GM21381 (cell line): Measurements from ENCODE around the gene MBD4.
"Not testable (repeated sequence)": the region's sequence is repeated elsewhere in the genome, so short reads cannot be mapped to it uniquely, and the experiment has no call there.

Experiments used
- ATAC-seq: cut with Tn5 transposase; IDR thresholded peaks from one replicate; pipeline ENCODE4 v1.9.1; 2021; ENCODE audit warnings: mild to moderate bottlenecking, moderate library complexity; ENCODE audit not compliant: unreplicated experiment

The MBD4 gene

DNA sequence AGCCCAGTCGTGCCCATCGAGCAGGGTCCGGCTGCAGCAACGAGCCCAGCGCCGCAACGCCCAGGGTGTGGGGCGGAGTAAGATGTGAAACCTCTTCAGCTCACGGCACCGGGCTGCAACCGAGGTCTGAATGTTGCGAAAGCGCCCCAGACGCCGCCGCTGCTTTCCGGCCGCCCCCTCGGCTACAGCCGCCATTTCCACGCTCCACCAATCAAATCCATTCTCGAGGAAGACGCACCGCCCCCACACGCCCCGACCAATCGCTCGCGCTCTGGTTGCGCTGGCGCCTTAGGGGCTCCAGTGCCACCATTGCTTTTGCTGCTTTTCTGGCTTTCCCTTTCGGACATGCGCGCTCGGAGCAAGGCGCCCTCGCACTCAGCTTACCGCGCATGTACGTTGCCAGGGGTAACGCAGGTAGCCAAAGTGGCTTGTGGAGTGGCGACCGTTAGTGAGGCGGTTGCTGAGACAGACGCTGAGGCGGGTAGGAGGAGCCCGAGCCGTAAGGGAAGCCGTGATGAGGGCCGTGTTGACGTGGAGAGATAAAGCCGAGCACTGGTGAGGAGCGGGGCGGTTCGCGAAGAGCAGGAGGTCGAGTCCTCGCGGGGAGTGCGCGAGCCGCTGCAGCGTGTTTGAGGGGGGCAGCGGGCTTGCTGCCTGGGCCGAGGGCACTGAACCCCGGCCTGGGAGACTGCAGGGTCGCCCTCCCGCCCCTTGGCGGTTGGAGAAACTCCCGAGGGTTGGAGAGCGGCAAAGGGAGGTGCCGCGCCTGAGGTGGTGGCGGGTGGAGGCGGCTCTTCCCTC lies at the start of gene MBD4, which contains the start of gene IFT122:
Gene MBD4 (minus strand): TSS at position 132 of the 801 bp plus-strand sequence. CDS start 115 bp downstream, at position 17.
Gene IFT122 (plus strand): TSS at position 408 of the 801 bp plus-strand sequence. CDS start 107 bp downstream, at position 515.
- ATAC-seq: peak; percentile 85

DNA sequence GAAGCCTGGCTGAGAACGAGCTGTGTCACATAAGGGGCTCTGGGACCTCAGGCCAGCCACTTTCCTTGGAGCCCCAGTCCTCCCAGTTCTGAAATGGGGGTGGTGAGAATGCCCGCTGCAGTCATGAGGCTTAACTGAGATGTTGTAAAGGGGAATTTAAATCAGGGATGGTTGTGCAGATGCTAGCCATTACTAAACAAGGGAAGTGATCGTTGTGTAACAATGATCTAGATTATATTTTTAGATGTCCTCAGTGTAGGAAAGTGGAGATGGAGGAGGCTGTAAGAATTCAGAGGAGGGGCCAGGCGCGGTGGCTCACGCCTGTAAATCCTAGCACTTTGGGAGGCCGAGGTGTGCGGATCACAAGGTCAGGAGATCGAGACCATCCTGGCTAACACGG lies 49.5 kb upstream of the MBD4 start:
- not testable (repeated sequence) for ATAC-seq

DNA sequence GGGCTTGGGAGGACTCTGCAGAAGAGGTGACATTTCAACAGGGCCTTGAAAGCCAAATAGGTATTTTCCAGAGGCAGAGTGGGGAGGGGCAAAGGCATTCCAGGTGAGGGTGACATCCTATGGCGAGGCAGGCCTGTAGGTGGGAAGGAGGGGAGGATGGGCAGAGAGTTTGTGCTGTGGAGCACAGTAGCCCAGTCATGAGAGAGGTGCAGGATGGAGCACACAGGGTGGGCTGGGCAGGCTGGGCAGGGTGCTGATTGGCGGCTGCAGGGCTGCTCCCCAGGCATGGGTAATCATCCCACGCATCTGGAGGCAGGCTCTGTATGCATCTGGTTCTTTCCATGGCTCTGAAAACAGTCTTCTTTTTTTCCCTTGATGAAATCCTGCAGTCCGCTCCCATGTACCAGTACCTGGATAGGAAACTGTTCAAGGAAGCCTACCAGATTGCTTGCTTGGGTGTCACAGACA lies 48.2 kb upstream of the MBD4 start:
- not testable (repeated sequence) for ATAC-seq

DNA sequence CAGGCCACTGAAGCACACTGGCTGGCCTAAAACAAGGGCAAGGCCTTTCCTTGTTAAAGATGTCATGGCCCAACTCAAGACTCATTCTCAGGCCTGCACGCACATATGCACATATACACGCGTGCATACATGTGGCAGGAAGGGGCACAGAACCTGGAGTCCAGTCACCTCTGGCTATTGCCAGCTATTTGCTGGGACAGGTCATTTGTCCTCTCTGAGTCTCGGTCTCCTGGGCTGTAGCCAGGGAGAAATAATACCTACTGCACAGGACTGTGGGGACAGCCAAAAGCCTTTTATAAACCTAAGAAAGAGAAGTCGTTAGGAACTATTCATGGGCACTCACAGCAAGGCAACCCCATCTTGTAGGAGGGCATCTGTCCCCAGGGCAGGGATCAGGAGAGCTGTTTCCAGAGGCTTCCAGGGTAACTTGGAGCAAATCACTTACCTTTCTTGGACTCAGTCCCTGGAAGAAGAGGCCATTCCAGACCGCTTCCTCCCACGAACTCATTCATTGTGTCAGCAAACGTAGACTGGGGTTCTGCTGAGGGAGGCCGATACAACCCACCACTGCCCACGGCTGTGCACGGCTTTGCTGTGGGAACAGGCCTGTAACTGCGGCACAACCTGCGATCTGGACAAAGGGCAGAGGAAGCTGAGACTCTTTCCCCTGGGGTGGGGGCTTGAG lies 47.6 kb upstream of the MBD4 start:
- no peak for ATAC-seq

DNA sequence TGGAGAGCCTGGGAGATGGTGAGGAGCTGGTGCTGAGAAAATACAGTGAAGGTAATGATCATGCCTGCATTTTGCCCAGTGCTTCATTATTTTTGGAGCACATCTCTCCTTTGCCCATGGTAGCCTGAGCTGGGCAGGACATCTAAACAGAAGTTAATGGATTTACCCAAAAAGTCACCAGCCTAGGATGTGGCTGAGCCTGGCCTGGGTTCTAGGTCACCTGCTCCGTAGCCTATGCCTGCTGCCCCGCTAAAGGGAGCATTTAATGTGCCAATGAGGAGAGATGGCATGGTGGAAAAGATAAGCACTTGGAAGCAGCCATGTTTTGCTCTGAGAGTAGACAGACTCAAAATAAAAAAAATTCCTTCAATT lies 46.9 kb upstream of the MBD4 start:
- ATAC-seq: no peak

DNA sequence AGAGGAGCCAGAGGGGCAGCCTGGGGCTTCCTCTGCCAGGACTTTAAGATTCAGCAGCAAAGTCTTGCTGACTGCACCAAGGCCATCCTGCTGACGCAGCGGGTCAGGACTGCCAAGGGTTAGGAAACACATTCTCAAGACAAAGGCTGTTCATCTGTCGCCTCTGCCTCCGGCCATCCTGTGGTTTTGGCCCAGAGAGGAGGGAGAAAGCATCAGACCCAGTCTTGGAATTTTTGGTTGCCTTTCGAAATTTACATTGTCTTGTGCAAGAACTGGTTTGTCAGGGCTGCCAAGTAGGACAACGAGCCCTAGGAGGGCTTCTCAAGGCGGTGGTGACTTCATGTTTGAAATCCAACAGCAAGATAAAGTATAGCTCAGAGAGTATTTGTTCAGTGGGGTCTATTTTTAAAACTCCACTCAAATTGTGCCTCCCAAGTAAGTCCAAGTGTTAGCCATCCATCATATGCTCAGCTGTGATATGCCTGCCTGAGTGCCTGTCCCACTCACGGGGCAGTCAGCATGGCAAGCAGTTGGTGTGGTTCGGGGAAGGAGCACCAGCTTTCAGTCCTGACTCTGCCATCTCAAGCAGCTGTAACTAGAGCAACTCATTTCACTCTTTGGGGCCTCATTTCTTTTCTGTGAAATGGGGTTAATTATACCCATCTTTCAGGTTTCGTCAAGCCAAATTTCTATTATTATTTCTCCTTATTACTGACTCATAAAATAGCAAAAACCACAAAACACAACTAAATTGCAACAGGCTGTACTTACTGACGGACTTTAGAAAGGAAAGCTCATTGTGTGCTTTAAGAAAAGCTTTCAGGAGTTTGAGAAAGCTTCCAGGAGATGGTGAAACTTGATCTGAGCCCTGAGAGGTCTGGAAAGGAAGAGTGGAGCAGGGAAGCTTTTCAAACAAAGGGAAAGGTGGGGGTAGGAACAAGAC lies 46.2 kb upstream of the MBD4 start:
- no peak for ATAC-seq

DNA sequence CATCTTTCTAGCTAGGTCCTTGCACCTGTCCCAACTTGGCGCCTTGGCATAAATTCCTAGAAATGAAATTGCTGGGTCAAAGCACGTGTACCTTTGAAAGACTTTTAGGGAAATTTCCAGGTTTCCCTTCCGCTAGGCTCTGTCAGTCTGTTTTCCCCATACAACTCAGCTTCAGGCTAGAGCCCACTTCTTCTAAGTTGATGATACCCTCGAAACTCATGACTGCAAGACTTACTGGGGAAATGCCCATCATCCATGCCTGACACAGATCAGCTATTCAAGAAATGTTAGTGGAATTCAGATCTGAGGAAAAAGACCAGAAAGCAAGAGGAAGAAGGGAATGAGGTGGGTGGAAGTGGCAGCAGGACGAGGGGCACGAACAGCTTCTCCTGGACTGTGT lies 45.4 kb upstream of the MBD4 start:
- not testable (repeated sequence) for ATAC-seq

DNA sequence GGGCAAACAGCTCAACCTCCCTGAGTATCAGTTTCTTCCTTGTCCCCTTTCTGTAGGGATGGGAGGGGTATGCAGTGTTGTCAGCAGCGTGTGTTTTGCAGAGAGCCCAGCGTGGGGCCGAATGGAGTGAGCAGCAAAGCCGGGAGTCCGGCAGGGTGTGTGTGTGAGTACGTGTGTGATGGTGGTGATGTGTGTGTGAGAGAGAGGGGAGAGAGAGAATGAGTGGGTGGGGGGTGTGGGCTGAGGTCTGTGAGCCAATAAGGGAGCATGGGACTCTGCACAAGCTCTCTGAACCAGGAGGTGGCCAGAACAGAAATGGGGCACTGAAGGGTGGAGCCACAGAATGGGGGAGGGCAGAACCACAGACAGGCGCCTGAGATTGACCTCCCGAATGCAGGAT lies 44.1 kb upstream of the MBD4 start:
- no peak for ATAC-seq

DNA sequence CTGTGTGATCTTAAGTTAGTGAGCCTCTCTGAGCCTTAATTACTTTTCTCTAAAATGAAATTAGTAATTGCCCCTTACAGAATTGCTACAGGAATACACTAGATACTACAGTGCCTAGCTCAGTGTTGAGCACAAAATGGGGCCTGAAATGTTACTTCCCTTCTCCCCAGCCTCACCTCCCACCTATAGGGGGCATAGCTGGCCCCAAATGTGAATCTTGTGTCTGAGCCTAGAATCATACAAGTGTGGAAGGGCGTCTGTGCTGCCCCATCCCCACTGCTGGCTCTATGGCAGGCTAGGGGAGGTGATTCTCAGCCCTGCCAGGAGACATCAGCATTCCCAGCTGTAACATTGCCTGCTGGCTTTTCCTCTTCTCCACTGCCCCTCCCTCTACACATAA lies 43.0 kb upstream of the MBD4 start:
- no peak for ATAC-seq

DNA sequence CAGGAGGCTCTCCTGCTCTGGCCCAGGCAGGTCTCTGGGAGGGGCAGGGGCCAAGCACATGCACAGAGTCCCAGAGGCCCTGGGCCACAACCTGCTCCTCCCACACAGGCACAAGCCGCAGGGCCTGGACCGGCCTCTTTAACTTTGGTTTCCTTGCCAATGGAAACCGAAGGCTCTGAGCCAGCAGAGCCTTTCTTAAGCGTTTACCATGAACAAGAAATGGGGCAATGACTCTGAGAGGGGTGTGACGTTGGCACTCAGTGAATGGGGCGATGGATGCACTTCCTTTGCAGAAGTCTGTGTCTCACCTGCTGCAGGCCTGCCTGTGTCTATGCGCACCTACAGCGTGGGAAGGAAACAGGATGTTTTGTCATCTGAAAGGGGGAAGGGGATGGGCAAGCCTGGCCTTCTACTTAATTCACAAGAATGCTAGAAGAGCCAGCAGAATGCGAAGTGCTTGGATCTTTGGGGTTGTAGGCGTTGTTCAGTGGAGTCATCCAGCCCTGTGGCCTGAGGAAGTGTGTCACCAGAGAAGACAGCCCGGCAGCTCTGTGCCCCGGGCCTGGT lies 42.1 kb upstream of the MBD4 start:
- no peak for ATAC-seq

DNA sequence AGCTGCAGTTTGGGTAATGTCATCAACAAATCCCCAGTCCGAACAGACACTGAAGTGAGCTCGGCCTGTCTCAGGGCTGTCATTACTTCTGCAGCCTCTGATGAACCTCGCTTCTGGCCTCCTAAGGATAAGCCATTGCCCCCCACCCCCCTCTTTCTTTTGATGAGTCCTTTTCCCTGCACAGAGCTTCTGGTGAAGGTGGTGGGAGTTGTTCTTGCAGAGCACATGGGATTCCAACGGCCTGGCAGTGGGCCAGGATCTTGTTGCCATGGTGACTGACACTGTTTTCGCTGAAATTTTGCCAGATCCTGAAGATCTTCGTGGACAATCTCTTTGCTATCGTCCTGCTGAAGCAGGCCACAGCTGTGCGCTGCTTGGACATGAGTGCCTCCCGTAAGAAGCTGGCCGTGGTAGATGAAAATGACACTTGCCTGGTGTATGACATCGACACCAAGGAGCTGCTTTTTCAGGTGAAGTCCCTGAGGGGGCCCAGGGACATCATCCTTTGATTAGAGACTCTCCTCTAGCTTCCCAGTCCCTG lies 41.5 kb upstream of the MBD4 start:
- not testable (repeated sequence) for ATAC-seq

DNA sequence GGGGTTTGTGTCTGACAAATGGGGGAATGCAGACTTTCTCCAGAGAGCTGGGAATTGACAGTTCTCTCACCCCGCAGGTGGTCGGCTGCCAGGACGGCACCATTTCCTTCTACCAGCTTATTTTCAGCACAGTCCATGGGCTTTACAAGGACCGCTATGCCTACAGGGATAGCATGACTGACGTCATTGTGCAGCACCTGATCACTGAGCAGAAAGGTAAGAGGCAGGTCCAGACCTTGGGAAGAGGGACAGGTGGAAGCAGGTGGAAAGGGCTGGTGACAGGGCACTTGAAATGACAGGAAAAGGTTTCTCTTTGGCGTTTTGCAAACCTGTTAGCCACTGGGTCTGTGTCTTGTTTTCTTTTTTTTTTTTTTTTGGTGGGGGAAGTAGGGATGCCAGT lies 36.8 kb upstream of the MBD4 start:
- no peak for ATAC-seq

DNA sequence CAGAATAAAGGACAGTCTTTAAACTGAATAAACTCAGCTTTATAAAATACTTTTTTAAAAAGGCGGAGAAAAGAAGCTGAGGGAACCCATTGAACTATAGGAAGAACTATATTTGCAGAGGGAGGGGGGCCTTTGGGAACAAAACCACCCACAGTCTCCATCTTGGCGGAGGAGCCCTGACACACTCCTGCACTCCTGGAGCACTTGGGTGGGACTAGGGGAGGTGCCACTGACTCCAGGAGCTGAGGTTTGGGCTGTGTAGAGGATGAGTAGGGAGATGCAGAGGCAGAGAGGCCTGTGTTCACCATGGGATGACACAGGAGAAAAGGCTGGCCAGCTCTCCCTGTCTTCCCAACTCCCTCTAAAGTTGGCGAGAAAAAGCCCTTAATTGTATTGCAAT lies 36.1 kb upstream of the MBD4 start:
- ATAC-seq: no peak

DNA sequence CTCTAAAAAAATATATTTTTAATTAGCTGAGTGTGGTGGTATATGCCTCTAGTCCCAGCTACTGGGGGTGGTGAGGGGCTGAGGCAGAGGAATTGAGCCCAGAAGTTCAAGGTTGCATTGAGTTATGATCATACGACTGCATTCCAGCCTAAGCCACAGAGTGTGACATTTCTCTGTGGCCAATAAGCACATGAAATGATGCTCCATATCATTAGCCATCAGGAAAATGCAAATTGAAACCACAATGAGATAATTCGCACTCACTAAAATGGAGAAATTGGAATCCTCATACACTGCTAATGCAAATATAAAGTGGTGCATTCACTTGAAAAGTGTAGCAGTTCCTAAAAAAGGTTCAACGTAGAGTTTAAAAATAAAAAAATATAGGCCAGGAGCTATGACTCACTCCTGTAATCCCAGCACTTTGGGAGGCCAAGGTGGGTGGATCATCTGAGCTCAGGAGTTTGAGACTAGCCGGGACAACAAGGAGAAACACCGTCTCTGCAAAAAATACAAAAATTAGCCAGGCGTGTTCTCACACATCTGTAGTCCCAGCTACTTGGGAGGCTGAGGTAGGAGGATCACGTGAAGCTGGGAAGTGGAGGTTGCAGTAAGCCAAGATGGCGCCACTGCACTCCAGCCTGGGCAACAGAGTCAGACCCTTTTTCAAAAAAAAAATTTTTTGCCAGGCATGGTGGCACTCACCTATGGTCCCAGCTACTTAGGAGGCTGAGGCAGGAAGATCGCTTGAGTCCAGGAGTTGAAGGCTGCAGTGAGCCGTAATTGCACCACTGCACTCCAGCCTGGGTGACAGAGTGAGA lies 35.4 kb upstream of the MBD4 start:
- ATAC-seq: no peak

DNA sequence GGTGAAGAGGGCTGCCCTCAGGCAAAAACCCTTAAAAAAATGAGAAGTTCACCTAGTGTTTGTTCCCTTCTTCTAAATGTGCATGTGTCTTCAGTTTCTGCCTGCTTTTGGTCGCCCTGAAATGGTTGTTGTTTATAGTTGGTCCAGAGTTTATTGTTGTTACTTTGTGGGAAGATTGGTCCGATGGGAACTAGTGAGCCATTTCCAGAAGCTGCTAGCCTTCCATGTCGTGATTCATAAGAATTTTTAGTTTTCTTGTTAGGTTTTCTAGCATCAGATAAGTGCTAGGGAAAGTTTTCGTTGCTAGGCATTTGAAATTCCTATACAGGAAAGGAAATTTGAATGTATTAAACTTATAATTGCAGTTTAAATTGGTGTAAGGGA lies 34.0 kb upstream of the MBD4 start:
- ATAC-seq: no peak

DNA sequence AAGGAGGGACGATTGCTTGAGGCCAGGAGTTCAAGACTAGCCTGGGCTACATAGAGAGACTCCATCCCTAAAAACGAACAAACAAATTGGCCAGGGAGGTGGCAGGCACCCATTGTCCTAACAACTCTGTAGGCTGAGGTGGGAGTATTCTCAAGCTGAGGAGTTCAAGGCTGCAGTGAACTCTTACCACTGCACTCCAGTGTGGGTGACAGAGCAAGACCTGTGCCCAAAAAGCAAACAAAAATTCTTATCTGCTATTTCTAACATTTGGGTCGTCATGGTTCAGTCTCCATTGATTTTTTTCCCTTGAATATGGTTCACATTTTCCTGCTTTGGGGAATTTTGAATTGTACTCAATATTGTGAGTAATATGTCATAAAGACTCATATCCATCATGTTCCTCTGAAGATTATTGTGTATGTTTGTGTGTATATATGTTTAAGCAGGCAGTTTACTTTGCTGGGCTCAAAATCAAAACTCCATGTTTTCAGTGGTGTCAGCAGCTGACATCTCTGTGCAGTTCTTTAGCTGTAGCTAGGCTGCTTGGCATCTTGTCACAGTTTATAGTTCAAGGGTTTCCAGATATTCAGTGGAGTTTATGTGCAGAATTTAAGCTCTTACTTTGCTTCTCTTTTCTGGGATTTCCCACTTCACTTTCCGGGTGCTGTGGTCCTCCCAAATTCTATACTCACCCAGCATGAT lies 33.5 kb upstream of the MBD4 start:
- ATAC-seq: no peak

DNA sequence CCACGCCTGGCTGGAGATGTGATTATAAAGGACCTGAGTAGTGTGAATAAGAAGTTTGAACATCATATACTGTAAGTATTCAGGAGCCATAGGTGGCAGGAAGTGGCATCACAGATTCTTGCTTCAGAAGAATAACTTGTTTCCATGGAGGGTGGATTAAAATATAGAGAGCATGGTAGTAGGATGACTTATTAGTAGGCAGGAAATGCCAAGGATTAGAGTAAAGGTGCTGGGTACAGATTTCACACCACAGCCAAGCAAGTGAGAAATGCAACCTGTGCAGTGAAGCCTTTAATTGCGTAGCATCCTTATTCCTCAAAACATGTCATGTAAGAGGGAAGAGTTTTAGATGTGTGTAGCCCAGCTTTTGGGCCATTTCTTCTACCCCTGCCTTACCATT lies 31.1 kb upstream of the MBD4 start:
- ATAC-seq: no peak

DNA sequence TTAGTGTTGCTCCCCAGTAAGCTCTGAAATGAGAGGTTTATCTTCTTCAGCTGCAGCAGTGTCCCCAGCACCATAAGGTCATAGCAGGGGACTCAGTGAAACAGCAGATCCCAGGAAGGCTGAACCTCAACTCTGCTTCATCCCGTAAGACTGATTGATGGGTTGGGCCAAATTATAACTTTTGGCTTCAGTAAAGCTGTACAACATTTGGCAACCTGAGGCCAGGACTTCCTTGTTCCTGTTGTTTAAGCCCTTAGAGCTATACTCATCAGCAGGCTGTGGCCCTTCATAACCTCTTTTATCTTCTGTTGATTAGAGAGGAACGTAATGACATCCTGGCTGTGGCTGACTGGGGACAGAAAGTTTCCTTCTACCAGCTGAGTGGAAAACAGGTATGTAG lies 29.3 kb upstream of the MBD4 start:
- no peak for ATAC-seq

DNA sequence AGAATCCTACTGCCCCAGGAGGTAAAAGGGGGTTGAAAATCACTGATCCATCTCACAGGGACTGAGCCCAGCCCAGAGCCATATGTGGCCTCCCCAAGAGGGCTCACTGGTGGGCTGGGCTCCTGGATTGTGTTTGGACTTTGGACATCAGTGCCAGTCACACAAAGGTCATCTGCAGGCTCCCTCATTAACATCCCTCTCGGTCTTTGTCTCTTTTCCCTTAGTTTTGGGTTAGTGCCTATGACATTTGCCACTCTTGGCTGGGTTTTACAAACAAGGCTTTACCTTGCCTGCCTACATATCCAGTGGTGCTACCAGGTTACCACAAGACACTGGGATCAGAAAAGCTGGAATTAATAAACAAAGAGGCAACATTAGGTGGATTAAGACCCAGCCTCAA lies 28.2 kb upstream of the MBD4 start:
- no peak for ATAC-seq
